ENCODE measurements around the gene AMPH. TPM values are rescaled to one million over a fixed set of nuclear protein-coding genes. Genes with fewer than 3 reads are reported as not detected.

AMPH gene
- total RNA-seq, 1 donor from 2014 or later, result 10.7 TPM

DNA sequence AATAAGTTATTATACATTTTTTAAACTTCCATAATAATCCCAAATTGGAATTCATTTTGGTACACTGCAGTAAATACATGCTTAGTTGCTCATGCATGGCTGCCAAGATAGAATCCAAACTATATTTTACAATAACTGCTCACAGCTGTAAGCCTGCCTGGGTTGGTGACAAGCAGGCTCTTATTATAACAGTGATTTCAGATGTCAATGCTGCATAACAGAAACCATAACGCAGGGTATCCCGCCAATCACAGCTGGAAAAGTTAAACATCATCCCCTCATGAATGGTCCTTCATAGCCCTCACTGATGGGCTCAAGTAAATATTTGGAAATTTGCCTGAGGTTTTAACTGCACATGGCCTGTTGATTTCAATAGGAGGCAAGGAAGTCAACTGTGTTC lies 149.8 kb downstream of the AMPH start:
- H3K4me3 Mint-ChIP-seq (ENCODE audit: unreplicated experiment), result no peak overlapping the region
- peaks cover 18% of the 10 kb centered on the region for H3K9me3 Mint-ChIP-seq (ENCODE audit: unreplicated experiment)
- no peak overlapping the region for H3K27ac Mint-ChIP-seq (ENCODE audit: unreplicated experiment)
- TF ChIP-seq, protein P1, sequence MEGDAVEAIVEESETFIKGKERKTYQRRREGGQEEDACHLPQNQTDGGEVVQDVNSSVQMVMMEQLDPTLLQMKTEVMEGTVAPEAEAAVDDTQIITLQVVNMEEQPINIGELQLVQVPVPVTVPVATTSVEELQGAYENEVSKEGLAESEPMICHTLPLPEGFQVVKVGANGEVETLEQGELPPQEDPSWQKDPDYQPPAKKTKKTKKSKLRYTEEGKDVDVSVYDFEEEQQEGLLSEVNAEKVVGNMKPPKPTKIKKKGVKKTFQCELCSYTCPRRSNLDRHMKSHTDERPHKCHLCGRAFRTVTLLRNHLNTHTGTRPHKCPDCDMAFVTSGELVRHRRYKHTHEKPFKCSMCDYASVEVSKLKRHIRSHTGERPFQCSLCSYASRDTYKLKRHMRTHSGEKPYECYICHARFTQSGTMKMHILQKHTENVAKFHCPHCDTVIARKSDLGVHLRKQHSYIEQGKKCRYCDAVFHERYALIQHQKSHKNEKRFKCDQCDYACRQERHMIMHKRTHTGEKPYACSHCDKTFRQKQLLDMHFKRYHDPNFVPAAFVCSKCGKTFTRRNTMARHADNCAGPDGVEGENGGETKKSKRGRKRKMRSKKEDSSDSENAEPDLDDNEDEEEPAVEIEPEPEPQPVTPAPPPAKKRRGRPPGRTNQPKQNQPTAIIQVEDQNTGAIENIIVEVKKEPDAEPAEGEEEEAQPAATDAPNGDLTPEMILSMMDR (IDR thresholded peaks at IDR 0.05), result no peak
- peaks cover 11% of the 10 kb centered on the region for H3K36me3 Mint-ChIP-seq (ENCODE audit: unreplicated experiment)
- no peak for DNase-seq (ENCODE audit: extremely low spot score, unreplicated experiment)
- H3K27me3 Mint-ChIP-seq (ENCODE audit: unreplicated experiment), result no peaks in the 10 kb centered on the region
- peaks cover 15% of the 10 kb centered on the region for H3K4me1 Mint-ChIP-seq (ENCODE audit: unreplicated experiment)

DNA sequence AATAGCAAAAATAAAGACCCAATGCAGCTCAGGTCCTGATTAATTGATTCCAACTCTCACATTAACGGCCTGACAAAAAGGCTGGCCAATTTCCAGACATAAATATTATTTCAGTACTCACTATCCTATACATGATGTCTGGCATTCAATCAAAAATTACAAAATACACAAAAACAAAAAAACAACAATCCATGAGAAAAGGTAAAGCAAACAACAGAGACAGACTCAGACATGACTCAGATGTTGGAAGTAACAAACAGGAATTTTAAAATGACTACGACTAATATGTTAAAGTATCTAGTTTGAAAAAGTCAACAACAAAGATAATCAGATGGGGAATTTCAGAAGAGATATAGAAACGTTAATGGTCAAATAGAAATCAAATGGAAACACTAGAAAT lies 152.8 kb downstream of the AMPH start:
- Mint-ChIP-seq H3K27ac (ENCODE audit: unreplicated experiment) (no peak overlapping the region), H3K4me1 (ENCODE audit: unreplicated experiment) (peaks cover 15% of the 10 kb centered on the region), H3K36me3 (ENCODE audit: unreplicated experiment) (peaks cover 7% of the 10 kb centered on the region), H3K4me3 (ENCODE audit: unreplicated experiment) (no peak overlapping the region), H3K9me3 (ENCODE audit: unreplicated experiment) (peaks cover 13% of the 10 kb centered on the region), H3K27me3 (ENCODE audit: unreplicated experiment) (no peaks in the 10 kb centered on the region)
- no peak for DNase-seq (ENCODE audit: extremely low spot score, unreplicated experiment)
- TF ChIP-seq, protein P1 (IDR thresholded peaks at IDR 0.05), result no peak

DNA sequence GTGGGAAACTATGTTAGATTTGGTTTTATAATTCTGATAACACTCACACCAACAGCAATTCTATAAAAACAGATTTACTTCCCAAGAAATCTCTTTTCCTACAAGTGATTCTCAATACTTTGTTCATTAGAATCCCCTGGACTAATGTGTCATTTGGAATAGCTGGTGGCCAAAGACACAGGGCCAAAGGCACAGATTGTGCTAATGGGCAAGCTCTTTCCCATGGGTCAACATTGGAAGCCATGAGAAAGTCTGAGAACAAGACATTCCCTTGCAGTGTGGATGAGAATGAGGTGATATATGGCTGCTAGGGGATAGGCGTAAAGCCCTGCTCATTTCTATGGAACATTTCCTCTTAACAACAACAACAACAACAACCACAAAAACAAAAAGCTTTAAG lies 153.8 kb downstream of the AMPH start:
- no peaks in the 10 kb centered on the region for H3K27me3 Mint-ChIP-seq (ENCODE audit: unreplicated experiment)
- H3K36me3 Mint-ChIP-seq (ENCODE audit: unreplicated experiment), result peaks cover 7% of the 10 kb centered on the region
- H3K9me3 Mint-ChIP-seq (ENCODE audit: unreplicated experiment), result peaks cover 12% of the 10 kb centered on the region
- H3K27ac Mint-ChIP-seq (ENCODE audit: unreplicated experiment), result no peak overlapping the region
- H3K4me3 Mint-ChIP-seq (ENCODE audit: unreplicated experiment), result no peak overlapping the region
- peaks cover 15% of the 10 kb centered on the region for H3K4me1 Mint-ChIP-seq (ENCODE audit: unreplicated experiment)
- TF ChIP-seq, protein P1 (IDR thresholded peaks at IDR 0.05), result no peak
- DNase-seq (ENCODE audit: extremely low spot score, unreplicated experiment), result no peak

DNA sequence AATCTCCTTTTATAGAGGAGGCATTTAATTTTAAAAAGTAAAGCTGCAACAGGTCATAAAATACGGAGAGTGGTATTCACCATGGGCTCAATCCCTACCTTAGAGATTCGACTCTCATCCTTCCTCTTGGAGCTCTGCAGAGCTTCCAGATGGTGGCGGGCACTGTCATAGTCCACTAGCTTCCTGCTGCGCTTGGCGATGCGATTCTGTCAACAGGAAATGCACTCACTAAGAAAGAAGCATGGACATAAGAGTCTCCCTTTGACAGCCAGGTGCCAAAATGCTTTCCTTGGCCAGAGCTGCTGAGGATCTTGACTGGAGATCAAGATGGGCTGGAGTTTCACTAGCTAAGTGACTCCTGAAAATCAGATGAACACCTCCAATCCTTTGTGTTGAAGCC lies 154.4 kb downstream of the AMPH start:
- no peak overlapping the region for H3K4me3 Mint-ChIP-seq (ENCODE audit: unreplicated experiment)
- no peaks in the 10 kb centered on the region for H3K27me3 Mint-ChIP-seq (ENCODE audit: unreplicated experiment)
- peaks cover 15% of the 10 kb centered on the region for H3K4me1 Mint-ChIP-seq (ENCODE audit: unreplicated experiment)
- TF ChIP-seq, protein P1 (IDR thresholded peaks at IDR 0.05), result no peak
- no peak for DNase-seq (ENCODE audit: extremely low spot score, unreplicated experiment)
- H3K36me3 Mint-ChIP-seq (ENCODE audit: unreplicated experiment), result peaks cover 7% of the 10 kb centered on the region
- H3K9me3 Mint-ChIP-seq (ENCODE audit: unreplicated experiment), result peaks cover 12% of the 10 kb centered on the region
- H3K27ac Mint-ChIP-seq (ENCODE audit: unreplicated experiment), result no peak overlapping the region

DNA sequence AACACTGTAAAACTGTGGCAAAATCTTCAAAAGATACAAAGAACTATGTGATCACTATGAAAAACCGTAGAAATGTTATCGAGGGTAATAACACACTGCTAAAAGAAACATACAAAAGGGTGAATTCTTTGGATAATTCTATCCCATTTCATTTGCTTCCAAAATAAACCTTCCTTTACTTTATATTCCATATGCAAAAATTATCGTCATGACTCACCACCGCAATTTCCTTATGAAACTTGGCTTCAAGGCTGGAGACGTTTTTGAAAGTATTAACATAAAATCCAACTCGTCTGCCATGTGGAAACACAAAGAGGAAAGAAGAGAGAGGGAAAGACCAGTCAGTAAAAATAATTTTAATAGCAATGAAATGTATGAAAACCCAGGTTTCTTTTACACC lies 165.2 kb downstream of the AMPH start:
- H3K4me1 Mint-ChIP-seq (ENCODE audit: unreplicated experiment), result peaks cover 13% of the 10 kb centered on the region
- no peak overlapping the region for H3K27ac Mint-ChIP-seq (ENCODE audit: unreplicated experiment)
- no peaks in the 10 kb centered on the region for H3K27me3 Mint-ChIP-seq (ENCODE audit: unreplicated experiment)
- H3K36me3 Mint-ChIP-seq (ENCODE audit: unreplicated experiment), result no peaks in the 10 kb centered on the region
- TF ChIP-seq, protein P1 (IDR thresholded peaks at IDR 0.05), result no peak
- no peaks in the 10 kb centered on the region for H3K9me3 Mint-ChIP-seq (ENCODE audit: unreplicated experiment)
- DNase-seq (ENCODE audit: extremely low spot score, unreplicated experiment), result no peak
- H3K4me3 Mint-ChIP-seq (ENCODE audit: unreplicated experiment), result no peak overlapping the region

Data from osteocyte (in vitro differentiated cells).